ENCODE data around the gene SLC37A1.

- TF ChIP-seq, protein P1, sequence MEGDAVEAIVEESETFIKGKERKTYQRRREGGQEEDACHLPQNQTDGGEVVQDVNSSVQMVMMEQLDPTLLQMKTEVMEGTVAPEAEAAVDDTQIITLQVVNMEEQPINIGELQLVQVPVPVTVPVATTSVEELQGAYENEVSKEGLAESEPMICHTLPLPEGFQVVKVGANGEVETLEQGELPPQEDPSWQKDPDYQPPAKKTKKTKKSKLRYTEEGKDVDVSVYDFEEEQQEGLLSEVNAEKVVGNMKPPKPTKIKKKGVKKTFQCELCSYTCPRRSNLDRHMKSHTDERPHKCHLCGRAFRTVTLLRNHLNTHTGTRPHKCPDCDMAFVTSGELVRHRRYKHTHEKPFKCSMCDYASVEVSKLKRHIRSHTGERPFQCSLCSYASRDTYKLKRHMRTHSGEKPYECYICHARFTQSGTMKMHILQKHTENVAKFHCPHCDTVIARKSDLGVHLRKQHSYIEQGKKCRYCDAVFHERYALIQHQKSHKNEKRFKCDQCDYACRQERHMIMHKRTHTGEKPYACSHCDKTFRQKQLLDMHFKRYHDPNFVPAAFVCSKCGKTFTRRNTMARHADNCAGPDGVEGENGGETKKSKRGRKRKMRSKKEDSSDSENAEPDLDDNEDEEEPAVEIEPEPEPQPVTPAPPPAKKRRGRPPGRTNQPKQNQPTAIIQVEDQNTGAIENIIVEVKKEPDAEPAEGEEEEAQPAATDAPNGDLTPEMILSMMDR (IDR thresholded peaks at IDR 0.05), result no peak
- TF ChIP-seq POLR2A (IDR thresholded peaks at IDR 0.05), result no peak
Observed at GRCh38 chr21:42539931-42540343, 26.3 kb downstream of the SLC37A1 start.
